Measurements from ENCODE around the gene KRTAP2-4. TPM values are rescaled to one million over a fixed set of nuclear protein-coding genes. Genes with fewer than 3 reads are reported as not detected.

The KRTAP2-4 gene
- total and polyA plus RNA-seq, 2 of the 13 experiments (the other 11 are each of a cell fraction or from before 2014, with no cell fraction given): not detected

DNA sequence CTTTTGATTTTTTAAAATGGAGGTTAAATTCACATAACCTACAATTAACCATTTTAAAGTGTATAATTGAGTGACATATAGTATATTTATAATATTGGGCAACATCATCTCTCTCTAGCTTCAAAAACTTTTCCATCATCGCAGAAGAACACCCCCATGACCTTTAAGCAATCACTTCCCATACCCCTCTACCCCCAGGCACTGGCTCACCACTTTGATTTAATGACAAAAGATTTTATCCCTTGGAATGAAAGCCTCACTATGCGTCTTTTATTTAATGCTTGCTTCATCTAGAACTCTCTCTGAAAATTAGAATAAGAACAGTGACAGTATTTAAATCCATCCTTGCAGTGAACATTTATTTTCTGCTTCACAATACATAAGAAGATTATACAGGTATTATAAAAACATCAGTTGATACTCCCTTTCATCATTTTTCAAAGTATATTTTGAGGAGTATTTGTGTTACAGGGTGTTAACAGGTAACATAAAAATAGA lies 27.8 kb downstream of the KRTAP2-4 start:
- H2AFZ ChIP-seq (ENCODE audit: low read length): no peak overlapping the region
- no TSS peak for BruUV-seq (replicated peaks)
- TF ChIP-seq SNRNP70 (IDR thresholded peaks at IDR 0.05; ENCODE audit: low read depth, low read length) (no peak), TSC22D2 (CRISPR knock-in tag; IDR thresholded peaks at IDR 0.05; ENCODE audit: borderline replicate concordance) (no peak), GPN1 (CRISPR knock-in tag; IDR thresholded peaks at IDR 0.05; ENCODE audit: borderline replicate concordance) (no peak), CBX1 (IDR thresholded peaks at IDR 0.05; ENCODE audit: low read depth) (no peak), ETV6 (CRISPR knock-in tag; conservative IDR thresholded peaks at IDR 0.05) (no peak), ZNF674 (CRISPR knock-in tag; IDR thresholded peaks at IDR 0.05; ENCODE audit: low read depth) (no peak), RFXAP (CRISPR knock-in tag; IDR thresholded peaks at IDR 0.05; ENCODE audit: borderline replicate concordance) (no peak), ZNF839 (CRISPR knock-in tag; IDR thresholded peaks at IDR 0.05; ENCODE audit: borderline replicate concordance) (no peak), ZNF749 (CRISPR knock-in tag; IDR thresholded peaks at IDR 0.05; ENCODE audit: borderline replicate concordance) (no peak), ZNF777 (CRISPR knock-in tag; IDR thresholded peaks at IDR 0.05) (no peak), ELF1 (CRISPR knock-in tag; IDR thresholded peaks at IDR 0.05) (no peak), CBX5 (CRISPR knock-in tag; IDR thresholded peaks at IDR 0.05; ENCODE audit: borderline replicate concordance) (no peak), MZF1 (CRISPR knock-in tag; IDR thresholded peaks at IDR 0.05; ENCODE audit: borderline replicate concordance) (no peak), ZNF282 (IDR thresholded peaks at IDR 0.05; ENCODE audit: partially characterized antibody) (no peak), ZNF724P (CRISPR knock-in tag; IDR thresholded peaks at IDR 0.05; ENCODE audit: borderline replicate concordance) (no peak)
- TF ChIP-seq, protein P1, sequence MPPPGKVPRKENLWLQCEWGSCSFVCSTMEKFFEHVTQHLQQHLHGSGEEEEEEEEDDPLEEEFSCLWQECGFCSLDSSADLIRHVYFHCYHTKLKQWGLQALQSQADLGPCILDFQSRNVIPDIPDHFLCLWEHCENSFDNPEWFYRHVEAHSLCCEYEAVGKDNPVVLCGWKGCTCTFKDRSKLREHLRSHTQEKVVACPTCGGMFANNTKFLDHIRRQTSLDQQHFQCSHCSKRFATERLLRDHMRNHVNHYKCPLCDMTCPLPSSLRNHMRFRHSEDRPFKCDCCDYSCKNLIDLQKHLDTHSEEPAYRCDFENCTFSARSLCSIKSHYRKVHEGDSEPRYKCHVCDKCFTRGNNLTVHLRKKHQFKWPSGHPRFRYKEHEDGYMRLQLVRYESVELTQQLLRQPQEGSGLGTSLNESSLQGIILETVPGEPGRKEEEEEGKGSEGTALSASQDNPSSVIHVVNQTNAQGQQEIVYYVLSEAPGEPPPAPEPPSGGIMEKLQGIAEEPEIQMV (CRISPR knock-in tag; IDR thresholded peaks at IDR 0.05; ENCODE audit: low read depth): no peak
- TF ChIP-seq, protein P2, sequence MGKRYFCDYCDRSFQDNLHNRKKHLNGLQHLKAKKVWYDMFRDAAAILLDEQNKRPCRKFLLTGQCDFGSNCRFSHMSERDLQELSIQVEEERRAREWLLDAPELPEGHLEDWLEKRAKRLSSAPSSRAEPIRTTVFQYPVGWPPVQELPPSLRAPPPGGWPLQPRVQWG (CRISPR knock-in tag; IDR thresholded peaks at IDR 0.05; ENCODE audit: borderline replicate concordance, low read depth): no peak
- TF ChIP-seq, protein P3, sequence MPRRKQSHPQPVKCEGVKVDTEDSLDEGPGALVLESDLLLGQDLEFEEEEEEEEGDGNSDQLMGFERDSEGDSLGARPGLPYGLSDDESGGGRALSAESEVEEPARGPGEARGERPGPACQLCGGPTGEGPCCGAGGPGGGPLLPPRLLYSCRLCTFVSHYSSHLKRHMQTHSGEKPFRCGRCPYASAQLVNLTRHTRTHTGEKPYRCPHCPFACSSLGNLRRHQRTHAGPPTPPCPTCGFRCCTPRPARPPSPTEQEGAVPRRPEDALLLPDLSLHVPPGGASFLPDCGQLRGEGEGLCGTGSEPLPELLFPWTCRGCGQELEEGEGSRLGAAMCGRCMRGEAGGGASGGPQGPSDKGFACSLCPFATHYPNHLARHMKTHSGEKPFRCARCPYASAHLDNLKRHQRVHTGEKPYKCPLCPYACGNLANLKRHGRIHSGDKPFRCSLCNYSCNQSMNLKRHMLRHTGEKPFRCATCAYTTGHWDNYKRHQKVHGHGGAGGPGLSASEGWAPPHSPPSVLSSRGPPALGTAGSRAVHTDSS (CRISPR knock-in tag; conservative IDR thresholded peaks at IDR 0.05): no peak
- TF ChIP-seq, protein P4, sequence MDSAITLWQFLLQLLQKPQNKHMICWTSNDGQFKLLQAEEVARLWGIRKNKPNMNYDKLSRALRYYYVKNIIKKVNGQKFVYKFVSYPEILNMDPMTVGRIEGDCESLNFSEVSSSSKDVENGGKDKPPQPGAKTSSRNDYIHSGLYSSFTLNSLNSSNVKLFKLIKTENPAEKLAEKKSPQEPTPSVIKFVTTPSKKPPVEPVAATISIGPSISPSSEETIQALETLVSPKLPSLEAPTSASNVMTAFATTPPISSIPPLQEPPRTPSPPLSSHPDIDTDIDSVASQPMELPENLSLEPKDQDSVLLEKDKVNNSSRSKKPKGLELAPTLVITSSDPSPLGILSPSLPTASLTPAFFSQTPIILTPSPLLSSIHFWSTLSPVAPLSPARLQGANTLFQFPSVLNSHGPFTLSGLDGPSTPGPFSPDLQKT (CRISPR knock-in tag; IDR thresholded peaks at IDR 0.05; ENCODE audit: borderline replicate concordance): no peak
- TF ChIP-seq, protein P5, sequence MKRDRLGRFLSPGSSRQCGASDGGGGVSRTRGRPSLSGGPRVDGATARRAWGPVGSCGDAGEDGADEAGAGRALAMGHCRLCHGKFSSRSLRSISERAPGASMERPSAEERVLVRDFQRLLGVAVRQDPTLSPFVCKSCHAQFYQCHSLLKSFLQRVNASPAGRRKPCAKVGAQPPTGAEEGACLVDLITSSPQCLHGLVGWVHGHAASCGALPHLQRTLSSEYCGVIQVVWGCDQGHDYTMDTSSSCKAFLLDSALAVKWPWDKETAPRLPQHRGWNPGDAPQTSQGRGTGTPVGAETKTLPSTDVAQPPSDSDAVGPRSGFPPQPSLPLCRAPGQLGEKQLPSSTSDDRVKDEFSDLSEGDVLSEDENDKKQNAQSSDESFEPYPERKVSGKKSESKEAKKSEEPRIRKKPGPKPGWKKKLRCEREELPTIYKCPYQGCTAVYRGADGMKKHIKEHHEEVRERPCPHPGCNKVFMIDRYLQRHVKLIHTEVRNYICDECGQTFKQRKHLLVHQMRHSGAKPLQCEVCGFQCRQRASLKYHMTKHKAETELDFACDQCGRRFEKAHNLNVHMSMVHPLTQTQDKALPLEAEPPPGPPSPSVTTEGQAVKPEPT (CRISPR knock-in tag; IDR thresholded peaks at IDR 0.05; ENCODE audit: low read depth): no peak
- intact Hi-C loops (cut with micrococcal nuclease; ENCODE audit: unreplicated experiment) (no loop called here), in situ Hi-C loops (cut with HindIII; ENCODE audit: extremely low pct_ligation_motif_present, low pct_unique_long_range_greater_than_20kb) (no loop called here)
- H3K4me2 ChIP-seq (ENCODE audit: low read depth, low read length): no peak overlapping the region
- 65% methylated on average over 2 of the region's 2 CpGs for WGBS (ENCODE audit: low lambda C conversion rate)
- no peaks in the 10 kb centered on the region for H3K79me2 ChIP-seq (ENCODE audit: insufficient read depth, low read length)
- ATAC-seq: no peak
- POLR2A ChIA-PET: no interaction called here
- no peak overlapping the region for H3K9ac ChIP-seq (ENCODE audit: insufficient read depth, low read depth, low read length)
- H3K36me3 ChIP-seq (replicated peaks in 1 of 2; ENCODE audit: control insufficient read depth in 1 of 2, insufficient read depth in 2 of 2, low read length in 2 of 2): no peaks in the 10 kb centered on the region
- no peaks in the 10 kb centered on the region for H4K20me1 ChIP-seq (ENCODE audit: insufficient read depth, low read length)
- H3K27ac ChIP-seq (ENCODE audit: extremely low read length, insufficient read depth, low read length): no peak overlapping the region
- FAIRE-seq: no peak
- no peaks in the 10 kb centered on the region for H3K27me3 ChIP-seq (ENCODE audit: control insufficient read depth in 1 of 2, insufficient read depth in 2 of 2, low read length in 2 of 2)
- no peak overlapping the region for H3K4me3 ChIP-seq (replicated peaks in 1 of 3; ENCODE audit: insufficient read depth in 1 of 3, low read depth in 2 of 3, low read length in 3 of 3)
- peaks cover 3% of the 10 kb centered on the region for H3K9me3 ChIP-seq (ENCODE audit: low read length)
- CTCF ChIA-PET (ENCODE audit: low intra/inter-chr PET ratio, low total read pairs): no interaction called here
- H3K4me1 ChIP-seq (ENCODE audit: insufficient read depth, low read length): no peaks in the 10 kb centered on the region
- DNase-seq (ENCODE audit: low spot score): no peak

All from HepG2 (cell line).